ENCODE data around the gene MORN3.
A peak's percentile ranks its signal among the peaks of the same experiment; 100 is the strongest.
"Not testable (repeated sequence)": the region's sequence is repeated elsewhere in the genome, so short reads cannot be mapped to it uniquely, and the experiment has no call there.

MORN3 gene

DNA sequence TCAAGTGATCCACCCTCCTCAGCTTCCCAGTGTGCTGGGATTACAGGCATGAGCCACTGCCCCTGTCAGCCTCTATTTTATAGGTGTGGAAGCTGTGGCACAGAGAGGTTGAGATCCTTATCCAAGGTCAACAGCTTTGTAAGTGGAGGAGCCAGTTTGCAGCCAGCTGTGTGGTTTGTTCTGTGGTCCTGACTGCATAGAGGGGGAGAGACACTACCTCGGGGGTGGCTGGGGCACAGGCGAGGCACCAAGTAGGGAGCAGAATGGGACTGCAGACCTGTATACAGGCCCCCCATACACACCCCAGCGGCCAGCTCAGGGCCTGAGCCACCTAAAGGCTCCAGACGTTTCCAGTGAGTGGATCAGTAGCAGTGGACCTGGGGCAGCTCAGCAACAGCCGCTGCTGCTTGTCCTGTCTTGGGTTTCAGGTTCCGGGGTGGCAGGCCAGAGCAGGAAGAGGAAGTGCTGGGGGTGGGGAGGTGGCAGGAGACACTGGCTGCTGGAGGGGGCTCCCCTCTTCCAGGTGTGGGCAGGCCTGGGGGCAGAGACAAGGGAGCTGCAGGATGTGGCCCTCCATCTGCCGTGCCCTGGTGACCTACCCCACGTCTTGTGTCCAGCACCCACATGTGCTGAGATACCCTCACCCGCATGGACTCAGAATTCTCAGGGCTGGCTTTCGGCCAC is 32.1 kb downstream of the MORN3 start:
- DNase-seq: no peak

DNA sequence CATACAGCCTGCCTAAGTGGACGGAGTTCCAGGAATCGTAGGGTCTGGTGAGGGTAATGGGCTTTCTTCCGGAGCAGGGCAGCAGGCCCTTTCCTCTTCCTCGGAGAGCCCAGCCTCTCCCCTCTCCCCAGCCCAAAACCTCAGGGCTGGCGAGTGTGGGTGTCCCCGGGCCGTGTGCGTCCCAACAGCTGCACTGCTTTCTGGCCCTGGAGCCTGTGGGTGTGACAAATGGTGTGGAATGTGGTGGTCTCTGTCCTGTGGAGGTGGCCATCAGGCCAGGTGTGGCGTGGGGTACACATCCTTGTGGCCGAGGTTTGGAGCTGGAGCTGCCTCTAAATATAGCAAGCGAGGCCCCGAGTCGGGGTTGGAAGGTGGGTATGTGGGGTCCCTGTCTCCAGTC is 34.6 kb downstream of the MORN3 start:
- no peak for DNase-seq

- DNase-seq: not testable (repeated sequence)
These were observed 35.6 kb downstream of the MORN3 start for GRCh38 chr12:121633833-121634196.

- no peak for DNase-seq
These were observed 37.1 kb downstream of the MORN3 start for GRCh38 chr12:121632069-121632970.

- no peak for DNase-seq
These were observed 38.6 kb downstream of the MORN3 start for GRCh38 chr12:121630791-121631355.

GRCh38 chr12:121628536-121628935 is 40.9 kb downstream of the MORN3 start:
- no peak for DNase-seq

DNA sequence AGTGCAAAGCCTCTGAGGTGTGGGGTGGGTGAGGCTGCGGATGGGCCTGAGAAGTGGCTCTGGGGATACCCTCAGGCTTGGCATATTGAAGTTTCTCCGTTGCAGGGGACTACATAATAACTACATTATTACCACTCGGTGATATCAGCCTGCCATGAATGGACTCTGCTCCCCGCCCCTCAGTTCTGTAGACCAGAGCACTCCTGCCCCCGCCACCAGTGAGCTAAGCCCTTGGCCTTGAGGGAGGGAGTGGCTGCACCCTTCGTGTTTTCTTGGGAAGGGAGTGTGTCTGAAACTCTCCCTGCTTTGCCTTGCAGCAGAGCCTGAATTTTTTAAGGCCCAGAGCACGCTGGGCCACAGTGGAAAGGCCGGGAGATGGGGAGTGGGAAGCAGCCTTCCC is 41.4 kb downstream of the MORN3 start:
- no peak for DNase-seq

GRCh38 chr12:121626853-121627640 is 42.4 kb downstream of the MORN3 start:
- peak; percentile 32 to 34 for DNase-seq

DNA sequence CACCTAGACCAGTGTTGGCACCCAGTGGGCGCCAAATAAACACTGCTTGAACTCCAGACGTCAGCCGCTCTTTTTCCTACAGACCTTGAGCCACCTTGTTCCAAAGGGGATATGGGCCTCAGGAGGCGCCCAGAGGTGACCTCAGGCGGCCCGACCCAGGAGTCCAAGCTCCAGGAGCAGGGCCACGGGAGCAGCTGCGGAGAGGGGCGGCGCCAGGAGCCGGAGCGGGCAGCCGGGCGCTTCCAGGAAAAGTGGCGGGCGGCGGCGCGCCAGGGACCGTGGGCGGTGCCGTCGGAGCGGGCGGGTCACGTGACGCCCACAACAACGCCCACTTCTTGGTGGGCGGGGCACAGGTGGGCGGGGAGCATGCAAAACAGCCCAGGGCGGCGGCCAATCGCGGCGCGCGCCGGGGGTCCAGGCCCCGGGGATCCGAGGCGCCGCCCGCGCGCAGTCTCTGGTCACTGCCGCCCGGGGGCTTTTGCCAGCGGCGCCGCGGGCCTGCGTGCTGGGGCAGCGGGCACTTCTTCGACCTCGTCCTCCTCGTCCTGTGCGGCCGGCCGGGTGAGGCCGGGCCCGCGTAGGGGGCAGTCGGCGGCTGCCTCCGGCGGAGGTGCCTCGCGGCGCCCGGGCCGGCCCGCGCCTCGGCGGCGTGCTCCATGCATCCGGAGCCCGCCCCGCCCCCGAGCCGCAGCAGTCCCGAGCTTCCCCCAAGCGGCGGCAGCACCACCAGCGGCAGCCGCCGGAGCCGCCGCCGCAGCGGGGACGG is 43.2 kb downstream of the MORN3 start, which contains the start of gene ORAI1:
Gene ORAI1, plus strand, starts transcription at position 444 of the 766 bp plus-strand sequence.
- DNase-seq: peak; percentile 95

GRCh38 chr12:121620333-121620891 is 49.0 kb downstream of the MORN3 start:
- no peak for DNase-seq

DNA sequence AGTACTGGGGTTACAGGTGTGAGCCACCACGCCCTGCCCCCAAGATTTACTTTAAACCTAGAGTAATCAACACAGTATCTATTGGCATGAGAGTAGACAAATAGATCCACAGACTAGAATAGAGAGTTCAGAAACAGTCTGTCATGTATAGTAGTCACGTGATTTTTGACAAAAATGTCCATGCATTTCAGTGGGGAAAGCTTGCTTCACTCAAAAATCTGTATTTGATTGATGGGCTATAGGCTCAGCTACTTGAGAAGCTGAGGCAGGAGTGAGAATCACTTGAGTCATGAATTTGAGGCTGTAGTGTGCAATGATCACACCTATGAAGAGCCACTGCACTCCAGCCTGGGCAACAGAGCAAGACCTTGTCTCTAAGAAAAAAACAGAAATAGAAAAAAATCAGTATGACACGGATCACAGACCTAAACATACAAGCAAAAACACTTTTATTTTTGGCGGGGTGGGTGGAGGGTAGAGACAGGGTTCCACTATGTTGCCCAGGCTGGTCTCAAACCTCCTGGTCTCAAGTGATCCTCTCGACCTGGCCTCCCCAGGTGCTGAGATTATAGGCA is 50.7 kb downstream of the MORN3 start:
- no peak for DNase-seq

DNA sequence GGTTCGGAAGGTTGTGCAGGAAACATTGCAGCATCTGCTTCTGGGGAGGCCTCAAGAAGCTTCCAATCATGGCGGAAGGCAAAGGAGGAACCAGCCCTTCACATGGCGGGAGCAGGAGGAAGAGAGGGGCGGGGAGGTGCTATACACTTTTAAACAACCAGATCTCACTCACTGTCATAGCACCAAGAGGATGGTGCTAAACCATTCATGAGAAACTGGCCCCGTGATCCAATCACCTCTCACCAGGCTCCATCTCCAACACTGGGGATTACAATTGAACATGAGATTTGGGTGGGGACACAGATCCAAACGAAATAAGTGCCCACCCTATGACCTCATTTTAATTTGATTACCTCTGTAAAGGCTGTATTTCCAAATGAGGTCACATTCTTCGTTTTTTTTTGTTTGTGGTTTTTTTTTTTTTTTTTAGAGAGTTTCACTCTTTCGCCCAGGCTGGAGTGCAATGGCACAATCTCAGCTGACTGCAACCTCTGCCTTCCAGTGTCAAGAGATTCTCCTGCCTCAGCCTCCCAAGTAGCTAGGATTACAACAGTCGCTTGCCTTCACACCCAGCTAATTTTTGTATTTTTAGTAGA is 54.5 kb downstream of the MORN3 start:
- no peak for DNase-seq

DNA sequence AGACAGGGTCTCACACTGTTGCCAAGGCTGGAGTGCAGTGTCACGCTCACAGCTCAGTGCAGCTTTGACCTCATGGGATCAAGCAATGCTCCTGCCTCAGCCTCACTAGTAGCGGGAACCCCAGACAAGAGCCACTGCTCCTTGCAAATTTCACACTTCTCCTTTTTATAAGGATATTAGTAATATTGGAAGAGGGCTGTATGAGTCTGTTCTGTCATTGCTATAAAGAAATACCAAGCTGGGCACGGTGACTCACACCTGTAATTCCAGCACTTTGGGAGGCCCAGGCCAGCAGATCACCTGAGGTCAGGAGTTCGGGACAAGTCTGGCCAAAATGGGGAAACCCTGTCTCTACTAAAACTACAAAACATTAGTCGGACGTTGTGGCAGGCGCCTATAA is 56.0 kb downstream of the MORN3 start:
- no peak for DNase-seq

- no peak for DNase-seq
These were observed 58.1 kb downstream of the MORN3 start for GRCh38 chr12:121611306-121611705.

- DNase-seq: no peak
These were observed 59.0 kb downstream of the MORN3 start for GRCh38 chr12:121610239-121611149.

DNA sequence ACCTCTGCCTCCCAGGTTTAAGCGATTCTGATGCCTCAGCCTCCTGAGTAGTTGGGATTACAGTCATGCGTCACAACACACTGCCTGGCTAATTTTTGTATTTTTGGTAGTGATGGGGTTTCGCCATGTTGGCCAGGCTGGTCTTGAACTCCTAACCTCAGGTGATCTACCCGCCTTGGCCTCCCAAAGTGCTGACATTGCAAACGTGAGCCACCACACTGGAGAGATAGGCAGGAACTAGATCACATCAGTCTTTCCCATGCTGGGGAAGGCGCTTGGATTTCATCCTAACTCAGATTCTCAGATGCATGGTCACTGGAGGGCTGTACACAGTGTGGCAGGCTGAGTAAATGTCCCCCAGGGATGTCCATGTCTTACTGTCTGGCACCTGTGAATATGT is 61.2 kb downstream of the MORN3 start:
- no peak for DNase-seq

DNA sequence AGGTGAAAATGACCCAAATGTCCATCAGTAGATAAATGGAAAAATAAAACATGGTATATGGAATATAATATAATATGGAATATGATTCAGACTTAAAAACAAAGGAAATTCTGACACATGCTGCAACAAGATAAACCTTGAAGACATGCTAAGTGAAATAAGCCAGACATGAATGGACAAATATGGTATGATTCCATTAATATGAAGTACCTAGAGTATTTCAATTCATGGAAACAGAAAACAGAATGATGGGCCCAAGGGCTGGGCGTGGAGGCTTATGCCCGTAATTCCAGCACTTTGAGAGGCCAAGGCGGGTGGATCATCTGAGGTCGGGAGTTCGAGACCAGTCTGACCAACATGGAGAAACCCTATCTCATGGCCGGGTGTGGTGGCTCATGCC is 65.9 kb downstream of the MORN3 start:
- no peak for DNase-seq

- no peak for DNase-seq
These were observed 66.7 kb downstream of the MORN3 start for GRCh38 chr12:121602766-121603165.

DNA sequence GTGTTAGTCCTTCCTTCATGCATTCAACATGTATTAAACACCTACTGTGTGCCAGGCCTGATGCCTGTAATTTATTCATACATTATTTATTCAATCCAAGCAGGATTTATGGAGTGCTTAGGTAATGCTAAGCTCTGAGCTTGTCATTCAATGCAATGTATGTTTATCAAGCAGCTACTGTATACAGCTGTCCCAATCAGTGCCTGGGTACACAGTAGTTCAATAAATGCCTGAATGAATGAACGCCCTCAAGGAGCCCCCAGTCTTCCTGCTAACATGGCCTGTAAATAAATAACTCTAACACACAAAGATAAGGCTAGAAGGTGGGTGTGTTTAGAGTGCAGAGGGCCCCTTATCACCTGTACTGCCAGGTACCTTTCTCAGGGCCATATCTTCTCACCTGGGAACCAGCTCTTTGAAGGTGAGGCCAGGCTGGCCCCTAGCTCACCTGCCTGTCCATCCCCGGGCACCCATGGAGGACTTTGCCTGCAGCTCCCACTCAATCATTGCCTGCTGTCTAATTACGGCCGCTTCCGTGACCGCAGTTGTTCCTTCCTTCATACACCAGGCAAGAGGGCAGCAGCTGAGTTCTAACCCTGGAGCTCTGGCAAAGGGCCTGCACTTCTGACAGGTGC is 68.6 kb downstream of the MORN3 start:
- DNase-seq: no peak

Measured in NCI-H2081 (cell line).